HG03432 (cell line): Measurements from ENCODE around the gene MEI1.

ENCODE experiments used
- ATAC-seq: cut with Tn5 transposase; IDR thresholded peaks from one replicate; pipeline ENCODE4 v1.9.1; 2021; ENCODE audit warnings: mild to moderate bottlenecking, moderate library complexity; ENCODE audit not compliant: unreplicated experiment

MEI1 gene

DNA sequence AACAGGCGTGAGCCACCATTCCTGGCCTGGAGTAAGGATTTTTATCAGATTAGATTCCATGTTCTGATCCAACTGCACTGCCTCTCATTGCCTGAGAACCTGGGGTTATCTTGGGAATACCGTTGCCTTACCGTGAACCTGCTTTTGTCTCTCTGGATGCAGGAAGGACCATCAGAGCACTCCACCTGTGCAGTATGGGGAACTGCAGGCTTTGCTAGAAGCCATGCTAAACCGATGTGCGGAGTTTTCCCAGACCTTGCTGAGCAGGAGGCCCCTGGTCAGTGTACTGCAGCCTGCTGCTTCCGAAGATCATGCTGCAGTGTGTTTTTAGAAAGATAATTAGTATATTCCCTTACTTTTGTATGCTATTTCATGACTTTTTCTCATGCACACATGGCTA is 43.6 kb downstream of the MEI1 start:
- no peak for ATAC-seq

DNA sequence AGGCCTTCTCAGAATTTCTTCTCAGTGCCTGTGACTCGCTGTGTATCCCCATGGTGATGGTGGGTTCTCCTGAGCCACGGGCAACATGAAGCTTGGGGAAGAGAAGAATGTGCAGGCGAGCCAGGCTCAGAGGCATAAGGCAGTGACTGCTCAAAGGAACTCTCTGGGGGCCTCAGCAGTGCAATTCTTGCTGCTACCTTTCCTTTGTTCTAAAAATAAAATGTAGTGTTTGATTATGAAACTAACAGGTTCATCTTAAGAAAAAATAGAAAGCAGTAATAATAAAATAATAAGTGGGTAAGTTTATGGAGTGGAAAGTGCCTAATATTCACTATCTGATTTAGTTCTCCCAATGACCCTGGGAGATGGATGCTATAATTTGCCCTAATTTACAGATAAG is 46.7 kb downstream of the MEI1 start:
- ATAC-seq, result peak; percentile 21

DNA sequence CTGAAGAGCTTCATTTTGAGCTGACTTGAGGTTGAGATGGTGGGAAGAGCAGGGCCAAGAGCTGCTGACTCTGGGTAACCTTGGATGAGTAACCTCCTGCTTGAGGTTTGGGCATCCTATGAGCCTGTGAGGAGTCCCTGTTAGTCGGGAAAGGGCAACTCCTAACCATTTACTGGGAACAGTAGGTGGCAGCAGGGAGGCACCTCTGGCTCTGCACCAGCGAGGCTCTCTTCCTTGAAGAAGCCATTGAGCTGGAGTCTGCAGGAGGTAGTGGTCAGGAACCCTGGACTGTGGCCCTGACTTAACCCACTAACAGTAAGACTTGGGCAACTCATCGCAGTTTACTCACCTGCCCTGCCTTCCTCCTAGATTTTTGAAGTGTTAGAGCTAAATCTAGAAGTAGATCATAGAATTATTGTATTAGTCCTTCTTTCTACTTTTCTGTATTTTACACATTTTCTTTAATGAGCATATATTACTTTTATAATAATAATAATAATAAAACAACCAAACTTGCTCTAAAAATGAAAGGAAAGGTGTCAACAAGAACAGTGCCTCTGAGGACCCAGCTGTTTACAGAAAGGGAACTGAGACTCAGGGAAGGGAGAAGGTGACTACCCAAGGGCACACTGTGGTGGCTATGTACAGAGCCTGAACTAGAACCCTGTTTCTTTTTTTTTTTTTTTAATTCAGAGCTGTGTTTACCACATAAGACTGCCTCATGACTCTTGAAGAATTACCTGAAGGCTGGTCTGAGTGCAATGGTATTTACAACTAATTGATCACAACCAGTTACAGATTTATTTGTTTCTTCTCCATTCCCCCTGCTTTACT is 47.5 kb downstream of the MEI1 start:
- ATAC-seq, result peak; percentile 85

DNA sequence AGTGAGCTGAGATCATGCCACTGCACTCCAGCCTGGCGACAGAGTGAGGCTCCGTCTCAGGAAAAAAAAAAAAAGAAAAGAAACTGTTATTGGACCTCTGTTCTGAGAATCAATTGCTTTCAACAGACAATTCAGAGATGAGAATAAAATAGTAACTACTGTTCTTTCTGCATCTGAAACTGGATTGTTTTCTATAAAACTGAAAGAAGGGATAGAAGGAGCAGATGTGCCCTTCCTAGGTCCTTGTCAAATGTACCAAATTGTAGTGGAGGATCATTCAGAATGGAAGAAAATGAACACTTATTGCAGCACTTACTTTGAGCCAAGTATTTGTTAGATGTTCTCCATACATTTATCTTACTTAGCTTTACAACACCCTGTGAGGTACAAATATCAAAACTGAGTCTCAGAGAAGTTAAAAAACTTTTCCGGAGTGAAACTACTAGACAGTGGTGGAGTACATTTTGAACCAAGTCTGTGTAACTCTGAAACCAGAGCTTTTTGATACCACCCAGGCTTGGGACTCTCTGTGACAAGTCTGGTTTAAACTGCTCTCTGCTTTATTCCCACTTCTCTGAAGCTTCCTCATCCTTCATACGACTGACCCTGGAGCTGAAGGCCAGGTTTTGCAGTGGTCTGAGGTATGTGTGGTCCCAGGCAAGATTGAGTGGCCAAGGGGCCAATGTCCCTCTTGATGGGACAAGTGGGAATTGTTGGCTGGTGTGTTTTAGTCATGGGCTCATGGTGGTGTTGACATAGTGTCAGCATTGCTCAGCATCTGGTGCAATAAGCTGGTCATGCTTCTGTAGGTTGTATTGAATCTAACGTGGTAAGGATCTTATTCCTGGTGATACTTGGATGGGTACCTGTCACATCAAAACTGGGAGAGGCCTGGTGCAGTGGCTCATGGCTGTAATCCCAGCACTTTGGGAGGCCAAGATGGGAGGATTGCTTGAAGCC is 53.0 kb downstream of the MEI1 start:
- peak; percentile 67 for ATAC-seq

DNA sequence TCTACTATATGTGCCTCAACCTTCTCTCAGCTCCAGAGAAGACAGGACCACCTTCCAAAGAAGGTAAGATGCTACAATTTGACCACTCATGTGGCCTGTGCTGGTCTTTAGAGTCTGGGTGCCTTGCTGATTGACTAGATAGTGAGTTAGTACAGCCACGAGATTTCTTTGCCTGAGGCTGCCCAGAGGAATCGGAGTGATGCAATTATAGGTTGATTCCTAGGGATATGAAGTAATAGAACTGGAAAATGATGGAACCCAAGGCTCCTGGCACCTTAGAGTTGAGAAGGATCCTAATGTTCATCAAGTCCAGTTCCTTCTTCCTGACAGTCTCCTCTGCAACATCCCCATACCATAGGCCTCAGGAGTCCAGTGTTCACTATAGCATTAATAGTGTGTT is 54.7 kb downstream of the MEI1 start:
- ATAC-seq, result no peak

DNA sequence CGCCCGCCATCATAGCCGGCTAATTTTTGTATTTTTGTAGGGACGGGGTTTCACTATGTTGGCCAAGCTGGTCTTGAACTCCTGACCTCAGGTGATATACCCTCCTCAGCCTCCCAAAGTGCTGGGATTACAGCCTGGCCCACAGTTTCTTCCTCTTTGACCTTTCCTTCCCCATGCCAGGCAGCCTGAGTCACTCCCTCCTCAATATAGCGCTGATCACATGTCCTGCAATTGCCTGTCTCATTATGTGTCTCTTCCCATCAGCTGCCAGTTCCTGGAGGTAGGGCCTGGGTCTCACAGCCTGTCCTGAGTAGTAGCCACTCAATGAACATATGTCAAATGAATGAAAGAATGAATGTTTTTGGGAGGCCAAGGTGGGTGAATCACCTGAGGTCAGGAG is 58.2 kb downstream of the MEI1 start:
- no peak for ATAC-seq

DNA sequence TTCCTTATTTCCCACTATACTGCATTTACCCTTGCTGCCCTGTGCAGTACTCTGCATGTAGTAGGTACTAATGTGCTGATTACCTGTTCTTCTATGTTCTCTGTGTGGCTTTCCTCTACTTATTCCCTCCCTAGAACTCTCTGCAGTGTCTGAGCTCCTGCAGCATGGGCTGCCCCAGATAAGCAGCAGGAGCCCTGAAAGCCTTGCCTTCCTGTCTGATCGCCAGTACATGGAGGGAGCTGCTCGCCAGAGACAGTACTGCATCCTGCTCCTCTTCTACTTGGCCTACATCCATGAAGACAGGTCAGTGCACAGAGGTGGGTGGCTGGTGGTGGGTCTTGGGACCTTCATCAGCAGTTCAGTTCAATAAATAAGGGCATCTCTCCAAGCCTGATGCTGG is 58.9 kb downstream of the MEI1 start:
- no peak for ATAC-seq

DNA sequence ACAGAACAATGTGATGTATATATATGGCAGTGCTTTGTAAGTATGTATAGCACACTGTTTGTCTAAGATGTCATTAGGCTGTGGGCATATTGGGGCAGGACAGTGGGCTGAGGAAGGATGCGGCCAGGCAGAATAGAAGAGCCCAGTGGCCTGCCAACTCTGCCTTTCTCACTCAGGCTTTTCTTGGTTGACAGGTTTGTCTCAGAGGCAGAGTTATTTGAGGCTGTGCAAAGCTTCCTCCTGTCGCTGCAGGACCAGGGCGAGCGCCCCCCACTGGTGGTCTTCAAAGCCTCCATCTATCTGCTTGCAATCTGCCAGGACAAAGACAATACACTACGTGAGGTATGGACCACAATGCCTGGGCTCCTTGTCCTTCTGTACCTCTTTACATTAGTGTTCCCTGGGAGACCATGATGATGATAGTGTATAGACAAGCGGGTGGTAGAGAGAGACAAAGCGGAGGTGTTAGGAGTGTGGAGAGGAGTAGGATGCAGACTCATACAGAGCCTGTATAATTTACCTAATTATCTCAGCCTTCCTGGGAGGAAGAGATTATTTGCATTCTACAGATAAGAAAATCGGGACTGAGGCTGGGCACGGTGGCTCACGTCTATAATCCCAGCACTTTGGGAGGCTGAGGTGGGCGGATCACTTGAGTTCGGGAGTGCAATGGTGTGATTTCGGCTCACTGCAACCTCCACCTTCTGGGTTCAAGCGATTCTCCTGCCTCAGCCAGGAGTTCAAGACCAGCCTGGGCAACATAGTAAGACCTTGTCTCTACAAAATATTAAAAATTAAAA is 63.9 kb downstream of the MEI1 start:
- no peak for ATAC-seq

DNA sequence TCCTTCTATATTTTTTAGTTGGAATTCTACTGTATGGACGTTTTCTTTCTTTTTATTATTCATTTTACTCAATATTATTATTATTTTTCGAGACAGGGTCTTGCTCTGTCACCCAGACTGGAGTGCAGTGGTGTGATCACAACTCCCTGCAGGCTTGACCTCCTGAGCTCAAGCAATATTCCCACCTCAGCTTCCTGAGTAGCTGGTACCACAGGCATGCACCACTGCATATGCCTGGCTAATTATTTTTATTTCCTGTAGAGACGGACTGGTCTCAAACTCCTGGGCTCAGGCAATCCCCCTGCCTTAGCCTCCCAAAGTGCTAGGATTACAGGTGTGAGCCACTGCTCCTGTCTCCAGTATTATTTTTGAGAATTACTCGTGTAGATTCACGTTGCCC is 67.2 kb downstream of the MEI1 start:
- ATAC-seq, result no peak

DNA sequence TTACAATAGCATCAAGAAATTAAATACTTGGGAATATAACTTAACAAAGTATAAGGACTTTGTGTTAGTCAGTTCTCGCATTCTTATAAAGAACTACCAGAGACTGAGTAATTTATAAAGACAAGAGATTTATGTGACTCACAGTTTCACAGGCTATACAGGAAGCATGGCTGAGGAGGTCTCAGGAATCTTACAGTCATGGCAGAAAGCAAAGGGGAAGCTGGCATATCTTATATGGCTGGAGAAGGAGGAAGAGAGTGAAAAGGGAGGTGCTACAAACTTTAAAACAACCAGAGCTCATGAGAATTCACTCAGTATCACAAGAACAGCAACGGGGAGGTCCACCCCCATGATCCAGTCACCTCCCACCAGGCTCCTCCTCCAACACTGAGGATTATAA is 69.1 kb downstream of the MEI1 start:
- ATAC-seq, result no peak

DNA sequence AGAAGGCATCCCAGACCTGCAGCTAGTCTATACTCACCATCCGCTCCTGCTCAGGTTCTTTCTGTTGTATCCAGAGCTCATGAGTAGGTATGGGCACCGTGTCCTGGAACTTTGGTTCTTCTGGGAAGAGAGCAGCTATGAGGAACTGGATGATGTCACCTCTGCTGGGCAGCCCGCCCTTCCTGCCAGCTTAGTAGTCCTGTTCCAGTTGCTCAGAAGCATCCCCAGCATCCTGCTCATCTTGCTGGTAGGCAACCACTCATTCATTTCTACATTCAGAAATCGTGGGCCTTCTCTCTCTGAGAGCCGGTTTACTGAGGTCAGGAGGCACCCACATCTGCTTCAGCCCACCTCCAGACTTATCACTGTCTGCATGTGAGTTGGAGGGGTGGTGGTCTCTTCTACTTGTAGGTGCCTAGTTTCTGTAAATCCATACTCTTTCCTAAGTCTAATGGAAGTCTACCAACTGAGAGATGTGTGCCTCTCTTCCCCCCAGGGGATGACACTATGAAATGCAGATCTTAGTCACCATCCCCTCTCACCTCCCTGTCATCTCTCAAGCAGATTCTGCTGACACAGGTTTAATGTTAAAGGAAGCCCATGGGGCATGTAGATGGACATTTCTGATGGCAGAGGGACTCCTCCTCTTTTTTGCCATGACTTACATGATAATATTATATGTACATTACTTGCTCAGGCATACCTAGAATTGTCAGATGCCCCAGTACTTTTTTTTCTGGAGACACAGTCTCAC is 71.6 kb downstream of the MEI1 start:
- no peak for ATAC-seq

DNA sequence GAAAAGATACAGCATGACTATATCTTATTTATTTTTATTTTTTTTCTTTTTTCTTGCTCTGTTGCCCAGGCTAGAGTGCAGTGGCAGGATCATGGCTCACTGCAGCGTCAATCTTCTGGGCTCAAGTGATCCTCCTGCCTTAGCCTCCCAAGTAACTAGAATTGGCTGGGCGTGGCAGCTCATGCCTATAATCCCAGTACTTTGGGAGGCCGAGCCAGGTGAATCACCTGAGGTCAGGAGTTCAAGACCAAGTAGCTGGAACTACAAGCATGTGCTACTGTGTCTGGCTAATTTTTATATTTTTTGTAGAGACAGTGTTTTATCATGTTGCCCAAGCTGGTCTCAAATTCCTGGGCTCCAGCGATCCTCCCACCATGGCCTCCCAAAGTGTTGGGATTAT is 72.9 kb downstream of the MEI1 start:
- ATAC-seq, result no peak

DNA sequence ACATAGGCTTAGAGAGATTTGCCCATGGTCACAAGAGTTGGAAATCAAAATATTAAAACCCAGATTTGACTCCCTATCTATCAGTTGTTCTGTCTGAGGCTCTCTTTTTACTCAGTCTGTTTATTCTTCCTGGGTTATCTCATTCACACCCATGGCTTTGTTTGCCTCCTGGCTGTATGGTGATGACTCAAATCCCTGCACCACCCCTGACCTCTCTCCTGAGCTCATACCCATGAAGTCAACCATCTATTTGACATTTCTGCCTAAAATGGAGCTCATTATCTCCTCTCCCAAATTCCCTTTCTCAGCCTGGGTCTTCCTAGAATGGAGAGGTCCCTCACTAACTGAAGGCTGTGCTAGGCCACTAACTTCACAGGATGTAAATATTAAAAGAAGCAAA is 73.3 kb downstream of the MEI1 start:
- ATAC-seq, result no peak

DNA sequence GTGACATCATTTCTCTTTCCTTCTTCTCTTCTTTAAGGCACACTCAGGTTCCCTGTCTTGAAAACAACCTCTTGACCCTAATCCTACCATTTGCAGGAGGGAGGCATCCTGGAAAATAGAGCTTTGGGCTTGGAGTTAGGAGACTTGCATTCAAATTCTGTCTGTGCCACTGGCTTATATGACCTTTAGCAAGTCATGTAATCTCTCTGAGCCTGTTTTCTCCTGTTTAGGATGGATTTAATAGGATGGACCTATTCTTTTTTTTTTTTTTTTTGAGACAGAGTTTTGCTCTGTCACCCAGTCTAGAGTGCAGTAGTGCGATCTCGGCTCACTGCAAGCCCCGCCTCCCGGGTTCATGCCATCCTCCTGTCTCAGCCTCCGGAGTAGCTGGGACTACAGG is 76.0 kb downstream of the MEI1 start:
- ATAC-seq, result no peak

DNA sequence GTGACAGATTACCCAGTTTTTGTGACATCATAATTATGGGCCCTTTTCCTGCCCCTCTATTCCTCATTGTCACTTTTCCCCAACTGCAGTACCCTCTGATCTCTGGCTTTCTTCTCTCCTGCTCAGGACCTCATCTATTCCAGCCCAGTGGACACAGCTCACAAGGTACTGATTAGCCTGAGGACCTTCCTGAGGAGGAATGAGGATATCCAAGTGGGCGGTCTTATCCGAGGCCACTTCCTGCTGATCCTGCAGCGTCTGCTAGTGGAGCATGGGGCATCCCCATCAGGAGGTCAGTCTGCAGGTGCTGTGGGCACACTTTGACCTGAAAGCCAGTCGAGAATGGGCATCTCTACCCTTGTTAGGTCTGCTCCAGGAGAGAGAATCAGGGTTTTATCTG is 76.7 kb downstream of the MEI1 start:
- ATAC-seq, result no peak

DNA sequence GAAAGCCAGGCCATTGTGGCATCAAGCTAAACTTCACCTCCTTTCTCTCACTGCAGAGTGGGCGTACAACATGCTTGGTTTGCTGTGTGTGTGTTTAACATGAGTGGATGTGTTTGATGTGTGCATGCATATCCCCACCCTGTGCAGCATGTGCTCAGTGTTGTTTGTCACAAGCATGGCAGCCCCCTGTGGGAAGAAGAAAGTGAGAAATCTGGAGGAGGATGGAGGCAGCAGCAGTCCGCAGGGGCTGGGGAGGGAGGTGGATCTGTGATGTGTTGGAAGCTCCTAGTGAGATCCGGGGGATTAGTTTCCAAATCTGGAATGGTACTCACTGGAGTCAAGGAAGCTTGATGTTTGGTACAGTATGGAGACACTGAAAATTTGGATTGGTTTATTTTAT is 77.1 kb downstream of the MEI1 start:
- no peak for ATAC-seq

DNA sequence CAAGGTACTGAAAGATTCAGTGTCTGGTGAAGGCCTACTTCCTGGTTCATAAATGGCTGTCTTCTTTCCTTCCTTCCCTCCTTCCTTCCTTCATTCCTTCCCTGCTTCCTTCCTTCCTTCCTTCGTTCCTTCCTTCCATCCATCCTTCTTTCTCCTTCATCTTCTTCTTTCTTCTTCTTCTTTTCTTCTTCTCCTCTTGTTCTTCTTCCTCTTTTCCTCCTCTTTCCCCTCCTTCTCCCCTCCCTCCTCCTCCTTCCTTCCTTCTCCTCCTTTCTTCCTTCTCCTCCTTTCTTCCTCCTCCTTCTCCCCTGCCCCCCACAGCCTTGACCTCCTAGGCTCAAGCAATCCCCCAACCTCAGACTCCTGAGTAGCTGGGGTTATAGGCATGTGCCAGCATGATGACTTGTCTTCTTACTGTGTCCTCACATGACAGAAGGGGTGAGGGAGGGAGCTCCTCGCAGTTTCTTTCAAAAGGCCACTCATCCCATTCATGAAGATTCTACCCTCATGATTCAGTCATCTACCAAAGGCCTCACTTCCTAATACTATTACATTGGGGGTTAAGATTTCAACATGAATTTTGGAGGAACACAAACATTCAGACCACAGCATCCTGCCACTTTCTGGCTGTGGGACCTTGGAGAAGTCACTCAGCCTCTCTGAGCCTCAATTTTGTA is 78.6 kb downstream of the MEI1 start:
- no peak for ATAC-seq

DNA sequence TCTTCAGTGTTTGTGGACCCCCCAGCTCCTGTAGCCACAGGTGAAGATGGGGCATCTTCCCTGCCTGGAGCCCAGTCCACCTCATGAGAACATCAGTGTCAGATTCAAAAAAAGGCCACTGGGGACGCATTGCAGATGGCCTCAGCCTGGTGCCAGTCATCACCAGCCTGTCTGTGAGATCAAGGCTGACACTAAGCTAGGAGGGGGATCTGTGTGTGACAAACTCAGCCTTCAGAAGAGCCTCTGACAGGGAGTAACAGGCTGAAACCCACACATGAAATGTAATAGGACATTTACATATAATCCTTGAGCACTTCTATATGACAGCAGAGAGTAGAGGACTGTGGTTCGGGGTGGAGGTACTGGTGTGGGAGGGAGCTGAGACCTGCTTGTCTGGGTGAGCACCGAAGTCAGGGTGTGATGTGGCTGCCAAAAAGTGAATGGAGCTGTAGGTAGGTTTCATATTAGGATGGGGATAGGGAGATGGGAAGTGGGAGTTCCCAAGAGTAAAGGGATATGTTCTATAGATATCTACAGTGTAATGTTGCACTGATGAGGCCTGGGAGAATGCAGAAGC is 80.7 kb downstream of the MEI1 start:
- no peak for ATAC-seq

DNA sequence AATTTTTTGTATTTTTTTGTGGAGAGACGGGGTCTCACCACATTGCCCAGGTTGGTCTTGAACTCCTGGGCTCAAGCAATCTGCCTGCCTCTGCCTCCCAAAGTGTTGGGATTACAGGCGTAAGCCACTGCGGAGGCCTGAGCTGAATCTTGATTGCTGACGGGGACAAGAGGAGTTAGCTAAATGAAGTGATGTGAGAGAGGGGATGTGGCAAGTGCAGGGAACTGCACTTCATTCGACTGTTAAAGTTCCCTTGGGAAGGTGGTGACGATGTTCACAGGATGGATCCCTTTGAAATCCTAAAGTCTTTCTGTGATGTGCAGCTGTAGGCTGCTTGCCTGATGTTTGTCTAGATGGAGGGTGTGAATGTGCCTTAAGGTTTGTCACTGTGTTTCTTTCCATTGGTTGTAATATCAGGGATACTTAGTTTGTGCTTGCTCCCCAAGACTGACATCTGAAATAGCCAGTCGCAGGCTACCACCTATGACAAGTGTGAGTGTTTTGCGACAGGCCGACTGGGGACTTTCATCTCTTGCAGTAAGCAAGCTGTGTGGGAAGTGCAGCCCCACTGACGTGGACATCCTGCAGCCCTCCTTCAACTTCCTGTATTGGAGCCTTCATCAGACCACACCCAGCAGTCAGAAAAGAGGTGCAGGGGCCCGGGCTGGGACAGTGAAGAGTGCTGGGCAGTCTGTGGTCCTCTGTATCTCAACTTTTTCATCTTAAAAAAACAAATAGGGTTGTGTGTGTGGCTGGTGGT is 81.6 kb downstream of the MEI1 start:
- peak; percentile 90 for ATAC-seq
